ENCODE results near the gene FAM168A.

FAM168A gene

DNA sequence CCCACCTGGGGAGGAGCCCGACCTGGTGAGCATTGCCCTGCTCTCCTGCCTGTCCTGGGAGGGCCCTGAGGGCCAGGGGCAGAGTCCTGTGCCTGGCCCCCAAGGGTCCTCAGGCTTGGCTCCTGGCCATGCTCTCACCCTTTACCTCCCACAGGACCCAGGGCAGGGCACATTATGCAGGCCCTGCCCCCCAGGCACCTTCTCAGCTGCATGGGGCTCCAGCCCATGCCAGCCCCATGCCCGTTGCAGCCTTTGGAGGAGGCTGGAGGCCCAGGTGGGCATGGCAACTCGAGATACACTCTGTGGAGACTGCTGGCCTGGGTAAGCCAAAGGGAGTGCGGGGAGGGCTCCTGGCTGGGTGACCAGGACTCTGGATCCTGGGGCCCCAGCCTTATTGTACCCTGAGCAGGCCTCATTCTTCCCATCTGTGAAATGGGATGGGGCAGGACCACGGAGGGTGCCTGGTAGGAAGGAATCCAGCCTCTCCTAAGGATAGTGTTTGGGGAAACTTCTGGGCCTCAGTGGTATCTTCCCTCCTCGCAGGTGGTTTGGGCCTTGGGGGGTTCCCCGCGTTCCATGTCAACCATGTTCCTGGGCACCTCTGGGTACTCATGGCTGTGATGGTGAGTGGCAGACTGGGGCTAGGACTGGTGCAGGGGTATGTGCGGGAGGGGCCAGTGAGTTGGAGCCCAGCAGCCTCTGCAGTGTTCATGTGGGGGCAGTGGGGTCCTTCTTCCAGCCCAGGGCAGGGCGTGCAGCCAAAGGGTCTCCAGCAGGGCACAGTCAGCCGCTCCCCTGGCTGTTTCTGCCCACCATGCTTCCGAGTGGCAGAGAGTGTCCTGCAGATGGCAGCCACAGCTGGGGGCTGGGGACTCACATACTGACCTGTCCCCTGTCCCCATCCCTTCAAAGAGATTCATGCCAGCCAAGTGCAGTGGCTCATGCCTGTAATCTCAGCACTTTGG, 207.0 kb downstream of the FAM168A start:
- no peak for DNase-seq (ENCODE audit: low read depth in 2 of 2)

DNA sequence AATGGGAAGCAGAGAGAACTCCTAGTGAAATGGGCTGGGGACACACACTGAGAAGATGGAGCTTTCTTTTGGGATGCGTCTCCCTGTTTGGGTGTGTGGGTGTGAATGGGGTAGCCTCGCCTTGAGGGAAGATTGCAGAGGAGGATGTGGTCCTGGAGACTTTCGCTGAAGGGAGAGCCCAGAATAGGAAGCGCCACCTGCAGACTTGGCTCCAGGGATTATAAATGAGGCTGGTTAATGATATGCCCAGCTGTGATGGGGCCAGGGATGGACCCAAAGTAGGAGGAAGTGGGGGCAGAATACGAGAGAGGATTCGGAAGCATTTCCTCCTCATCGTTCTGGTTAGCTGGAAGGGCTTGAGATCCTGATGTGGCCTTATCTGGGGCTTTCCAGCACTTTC, 208.0 kb downstream of the FAM168A start:
- DNase-seq (ENCODE audit: low read depth in 2 of 2), result no peak

DNA sequence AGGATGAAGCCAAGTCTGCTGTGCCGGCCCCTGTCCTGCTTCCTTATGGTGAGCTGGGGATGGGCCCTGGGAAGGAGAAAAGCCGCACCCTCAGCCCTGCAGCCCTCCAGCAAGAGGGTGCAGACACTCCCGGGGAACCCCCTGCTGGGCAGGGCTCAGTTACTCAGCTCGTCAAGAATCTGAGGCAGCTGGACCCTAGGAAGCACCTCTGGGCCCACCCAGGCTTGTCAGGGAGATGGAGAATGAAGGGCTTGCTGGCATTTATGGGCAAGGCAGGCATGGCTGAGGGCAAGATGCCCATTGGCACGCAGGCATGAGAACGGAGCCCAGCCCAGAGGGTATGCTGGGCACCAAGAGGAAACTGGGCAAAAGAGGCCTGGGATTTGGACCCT, 208.8 kb downstream of the FAM168A start:
- no peak for DNase-seq (ENCODE audit: low read depth in 2 of 2)

DNA sequence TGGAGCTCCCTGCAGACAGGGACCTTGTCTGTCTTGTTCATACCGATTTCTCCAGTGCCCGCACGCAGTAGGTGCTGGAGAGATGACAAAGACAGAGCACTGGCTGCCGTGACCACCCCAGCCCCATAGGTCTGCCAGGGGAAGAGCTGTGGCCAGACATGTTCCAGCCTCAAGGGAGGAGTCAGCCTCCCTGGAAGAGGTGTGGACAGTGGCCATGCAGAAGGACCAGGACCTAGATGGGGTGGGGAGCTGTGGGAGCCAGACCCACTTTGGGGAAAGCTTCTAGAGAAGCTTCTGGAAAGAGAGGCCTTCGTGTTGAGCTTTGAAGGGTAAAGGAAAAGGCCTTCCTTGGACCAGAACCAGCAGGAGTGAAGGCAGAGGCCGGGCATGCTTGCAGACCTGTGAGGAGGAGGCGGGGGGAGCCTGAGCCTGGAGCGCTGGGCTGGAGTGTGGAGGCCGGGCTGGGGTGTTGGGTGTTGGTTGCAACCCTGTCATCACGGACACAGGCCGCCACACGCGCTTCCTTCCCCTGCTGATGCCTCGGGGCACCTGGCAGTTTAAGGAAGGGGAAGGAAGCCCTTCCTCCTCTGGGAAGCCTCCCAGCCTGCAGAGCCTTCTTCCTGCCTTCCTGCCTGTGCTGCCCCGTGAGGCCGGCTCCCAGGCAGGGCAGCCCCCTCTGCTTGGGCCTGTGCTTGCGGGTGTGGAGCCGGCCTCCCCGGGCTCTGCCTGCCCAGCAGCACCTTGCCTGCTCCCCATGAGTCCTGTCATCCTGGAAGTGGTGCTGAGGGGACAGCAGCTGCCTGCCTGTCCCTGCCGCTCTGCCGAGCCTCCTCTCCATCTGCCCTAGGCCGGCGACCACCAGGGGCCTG, 209.4 kb downstream of the FAM168A start:
- no peak for DNase-seq (ENCODE audit: low read depth in 2 of 2)

DNA sequence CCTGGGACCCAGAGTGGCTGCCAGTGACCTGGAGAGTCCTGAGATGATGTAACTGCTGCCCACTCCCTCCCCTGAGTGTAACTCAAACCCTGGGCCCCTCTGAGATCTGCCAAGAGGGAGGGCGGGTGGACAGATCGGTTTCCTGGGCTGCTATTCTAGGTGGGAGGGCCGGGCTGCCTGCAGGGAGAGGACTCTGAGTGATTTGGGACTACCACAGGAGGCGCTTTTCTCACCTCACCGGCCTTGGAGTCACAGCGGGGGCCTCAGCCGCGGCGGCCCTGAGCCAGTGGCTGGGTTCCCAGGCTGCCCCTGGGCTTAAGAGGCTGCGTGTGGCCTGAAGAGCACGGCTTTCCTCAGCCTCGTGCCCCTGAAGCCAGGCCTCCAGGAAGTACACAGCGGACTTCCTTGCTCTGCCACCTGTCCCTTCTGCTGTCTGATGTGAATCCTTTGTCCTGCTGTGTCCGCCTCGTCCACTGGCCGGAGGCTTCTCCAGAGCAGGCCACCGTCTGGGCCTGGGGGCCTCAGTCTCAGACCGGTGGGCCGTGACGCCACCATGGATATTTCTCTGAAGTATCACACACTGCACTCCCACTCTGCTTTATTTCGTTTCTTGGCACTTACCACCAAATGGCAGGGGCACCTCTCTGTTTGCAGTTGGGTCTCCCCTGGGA, 210.2 kb downstream of the FAM168A start:
- DNase-seq (ENCODE audit: low read depth in 2 of 2), result no peak

DNA sequence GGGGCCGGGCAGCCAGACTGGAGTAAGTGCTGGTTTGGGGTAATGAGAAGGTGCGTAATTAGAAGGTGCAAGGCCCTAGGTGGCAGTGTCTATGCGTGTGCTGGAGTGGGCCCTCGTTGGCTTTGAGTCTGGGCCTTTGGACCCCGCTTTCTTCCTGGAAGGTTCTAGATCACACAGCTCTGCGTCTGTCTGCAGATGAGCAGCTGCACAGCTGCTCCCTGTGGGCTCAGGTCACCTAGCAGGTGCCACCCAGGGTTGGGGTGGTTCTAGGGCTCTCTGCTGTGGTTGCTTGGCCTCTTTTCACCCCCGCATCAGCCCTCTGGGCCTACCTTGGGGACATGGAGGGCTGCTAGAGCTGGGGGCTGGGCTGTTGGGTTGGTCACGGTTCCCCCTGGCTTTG, 211.4 kb downstream of the FAM168A start:
- no peak for DNase-seq (ENCODE audit: low read depth in 2 of 2)

DNA sequence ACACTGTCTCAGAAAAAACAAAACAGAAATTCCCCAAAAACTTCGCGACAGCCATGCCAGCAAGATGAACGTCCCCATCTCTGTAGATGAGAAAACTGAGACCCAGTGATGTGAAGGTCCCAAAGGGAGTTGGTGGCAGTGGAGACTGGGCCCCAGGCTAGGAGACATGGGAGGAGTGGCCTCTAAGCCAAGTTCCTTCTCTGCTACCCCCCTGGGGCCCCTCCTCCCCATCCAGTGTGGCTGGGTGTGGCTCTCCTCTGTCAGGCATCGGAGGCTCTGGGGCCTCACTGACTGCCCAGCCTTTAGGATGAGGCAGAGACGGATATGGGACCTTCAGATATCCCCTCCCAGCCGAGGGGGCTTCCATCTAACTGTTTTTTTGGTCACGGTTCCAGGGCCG, 211.9 kb downstream of the FAM168A start:
- no peak for DNase-seq (ENCODE audit: low read depth in 2 of 2)

DNA sequence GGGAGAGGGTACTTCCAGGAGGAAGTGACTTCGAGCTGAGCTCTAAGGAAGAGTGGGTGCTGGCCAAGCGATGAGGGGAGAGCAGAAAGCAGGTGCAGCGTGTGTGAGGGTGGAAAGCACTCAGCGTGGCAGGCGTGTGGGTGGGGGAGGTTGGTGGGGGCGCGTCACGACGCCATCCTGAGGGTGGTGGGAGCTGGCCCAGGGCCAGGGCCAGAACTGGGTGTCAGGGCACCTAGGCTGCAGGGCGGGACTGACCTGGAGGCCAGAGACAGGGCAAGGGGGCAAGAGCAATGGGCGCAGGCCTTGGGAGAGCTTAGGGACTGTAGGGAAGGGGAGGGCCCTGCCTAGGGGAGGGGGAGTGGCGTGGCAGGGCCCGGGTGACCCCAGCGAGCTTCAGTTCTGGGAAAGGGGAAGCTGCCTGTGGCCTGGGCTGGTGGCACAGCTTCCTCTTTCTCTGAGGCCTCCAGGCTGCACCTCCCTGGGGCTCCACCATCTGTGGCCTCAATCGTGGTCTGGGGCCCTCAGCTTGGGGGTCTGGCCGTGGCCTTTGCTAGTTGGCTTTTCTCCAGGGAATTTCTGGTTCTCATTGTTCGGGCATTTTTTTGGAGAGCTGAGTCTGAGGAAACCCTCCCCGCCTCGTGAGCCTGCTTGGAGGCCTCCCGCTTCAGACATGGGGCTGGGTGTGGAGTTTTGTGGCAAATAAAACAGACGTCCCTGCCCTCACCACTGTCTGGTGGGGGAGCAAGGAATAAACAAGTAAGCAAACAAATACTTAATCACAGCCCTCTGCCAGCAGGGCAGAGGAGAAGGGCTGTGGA, 212.8 kb downstream of the FAM168A start:
- DNase-seq (ENCODE audit: low read depth in 2 of 2), result no peak

DNA sequence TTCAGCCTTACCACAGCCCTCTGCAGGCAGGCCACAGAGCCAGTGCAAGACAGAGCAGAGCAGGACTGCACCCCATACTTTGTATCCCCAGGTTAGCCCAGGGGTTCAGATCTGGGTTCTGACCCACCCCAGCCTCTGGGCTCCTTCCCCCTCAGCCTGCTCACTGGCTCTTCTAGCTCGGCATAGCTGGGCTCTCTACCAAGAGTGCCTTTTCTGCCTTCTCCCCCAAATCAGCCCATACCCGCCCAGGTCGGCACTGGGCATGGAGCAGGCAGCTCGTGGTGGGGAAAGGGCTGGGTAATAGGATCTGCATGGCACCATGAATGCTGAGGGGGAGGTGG, 213.4 kb downstream of the FAM168A start:
- DNase-seq (ENCODE audit: low read depth in 2 of 2), result no peak

DNA sequence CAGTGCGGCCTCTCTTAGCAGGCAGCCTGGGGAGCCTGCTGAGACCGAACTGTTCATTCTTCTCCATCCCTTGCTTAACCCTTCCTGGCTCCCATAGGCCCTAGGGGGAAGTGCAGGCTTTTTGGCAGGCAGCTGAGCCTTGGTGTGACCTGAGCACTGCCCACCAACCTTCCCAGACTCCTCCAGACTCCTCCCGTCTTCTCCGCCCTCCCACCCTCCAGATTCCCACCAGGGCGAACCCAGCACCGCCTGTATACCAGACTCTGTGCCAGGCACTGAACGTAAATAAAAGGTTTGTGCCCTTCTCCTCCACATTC, 213.8 kb downstream of the FAM168A start:
- DNase-seq (ENCODE audit: low read depth in 2 of 2), result no peak

DNA sequence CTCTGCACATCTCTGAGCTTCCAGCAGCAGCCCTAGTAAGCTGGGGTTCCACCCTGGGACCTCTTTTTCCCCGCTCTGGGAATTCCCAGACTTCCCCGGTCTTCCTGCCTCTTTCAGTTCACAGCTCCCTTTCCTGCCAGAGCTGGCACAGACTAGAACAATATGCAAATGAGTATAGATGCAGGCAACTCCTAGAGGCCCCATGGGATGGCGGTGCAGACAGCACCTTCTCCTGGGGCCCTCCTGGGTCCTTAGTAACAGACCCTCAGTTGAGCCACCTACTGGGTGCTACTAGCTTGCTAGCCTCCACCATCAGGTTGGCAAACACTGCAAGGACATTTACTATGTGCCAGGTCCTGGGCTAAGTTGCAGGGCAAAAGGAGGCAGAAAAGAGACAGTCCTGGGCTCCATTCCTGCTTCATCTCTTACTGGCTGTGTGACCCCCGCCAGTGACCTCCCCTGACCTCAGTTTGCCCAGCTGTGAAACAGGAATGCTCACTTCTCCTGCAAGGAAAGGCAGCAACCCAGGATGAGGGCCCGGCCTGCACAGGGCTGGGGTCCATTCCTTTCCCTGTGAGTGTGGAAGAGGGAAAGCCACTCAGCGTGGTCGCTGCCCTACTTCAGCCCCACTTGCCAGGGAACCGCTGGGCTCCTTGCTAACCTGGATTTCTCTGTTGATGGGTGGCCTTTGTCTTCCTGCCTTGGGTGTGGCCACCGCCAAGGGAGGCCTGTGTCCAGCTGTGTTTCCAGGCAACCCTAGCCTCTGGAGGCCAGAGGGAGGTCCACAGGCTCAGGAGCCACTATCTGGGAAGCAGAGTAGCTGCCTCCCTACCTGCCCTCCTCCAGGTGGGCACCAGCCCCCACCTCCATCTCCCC, 214.4 kb downstream of the FAM168A start:
- no peak for DNase-seq (ENCODE audit: low read depth in 2 of 2)

DNA sequence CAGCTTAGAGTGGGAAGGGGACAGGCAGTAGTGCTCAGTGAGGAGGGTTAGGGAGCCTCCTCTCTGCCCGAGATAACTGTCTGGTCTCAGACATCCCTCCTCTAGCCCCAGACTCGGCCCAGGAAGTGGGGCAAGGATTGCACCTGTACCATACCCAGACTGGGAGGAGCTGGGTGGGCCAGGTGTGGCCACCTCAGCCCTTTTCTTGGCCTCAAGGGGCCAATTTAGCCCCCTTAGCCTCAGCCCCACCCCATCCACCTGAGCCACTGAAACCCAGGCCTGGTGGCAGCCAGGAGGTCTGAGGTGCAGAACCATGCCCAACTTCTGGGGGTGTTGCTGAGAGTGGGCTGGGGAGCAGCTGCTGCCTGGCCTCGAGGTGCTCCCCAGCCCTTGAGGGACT, 215.2 kb downstream of the FAM168A start:
- DNase-seq (ENCODE audit: low read depth in 2 of 2), result no peak

DNA sequence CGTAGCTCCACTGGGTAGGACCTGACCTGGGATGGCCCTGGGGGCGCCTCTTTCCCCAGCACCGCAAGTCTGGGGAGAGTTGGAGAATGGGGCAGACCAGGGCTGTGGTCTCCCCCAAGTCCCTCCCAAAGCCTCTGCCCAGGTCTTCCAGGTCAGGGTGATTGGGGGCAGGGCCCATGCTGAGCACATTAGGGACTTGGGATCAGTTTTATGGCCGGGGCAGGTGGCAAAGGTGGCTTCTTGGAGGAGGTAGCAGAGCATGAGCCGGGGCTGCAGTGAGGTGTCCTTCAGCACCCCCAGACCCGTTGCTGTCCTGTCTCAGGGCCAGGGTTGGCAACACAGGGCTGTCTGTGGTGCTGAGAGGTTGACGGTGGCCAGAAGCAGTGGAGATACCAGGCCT, 215.7 kb downstream of the FAM168A start:
- no peak for DNase-seq (ENCODE audit: low read depth in 2 of 2)

DNA sequence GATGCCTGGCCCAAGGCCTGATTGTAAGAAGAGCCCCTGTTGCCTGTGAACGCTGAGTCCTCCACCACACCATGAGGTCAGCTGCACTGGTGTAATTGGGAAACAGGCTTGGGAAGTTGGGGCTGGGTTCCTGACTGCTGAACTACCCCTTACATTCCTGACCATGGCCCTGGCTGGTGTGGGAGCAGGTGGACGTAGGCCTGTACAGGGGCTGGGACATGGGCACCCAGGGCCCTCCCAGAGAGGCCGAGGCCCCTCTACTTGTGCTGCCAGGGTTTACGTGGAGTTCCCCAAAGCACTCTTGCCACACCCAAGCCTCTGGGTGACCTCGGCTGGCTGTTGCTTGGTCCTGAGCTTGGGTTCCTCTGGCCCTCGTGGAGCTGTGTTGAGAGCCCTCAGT, 216.3 kb downstream of the FAM168A start:
- no peak for DNase-seq (ENCODE audit: low read depth in 2 of 2)

DNA sequence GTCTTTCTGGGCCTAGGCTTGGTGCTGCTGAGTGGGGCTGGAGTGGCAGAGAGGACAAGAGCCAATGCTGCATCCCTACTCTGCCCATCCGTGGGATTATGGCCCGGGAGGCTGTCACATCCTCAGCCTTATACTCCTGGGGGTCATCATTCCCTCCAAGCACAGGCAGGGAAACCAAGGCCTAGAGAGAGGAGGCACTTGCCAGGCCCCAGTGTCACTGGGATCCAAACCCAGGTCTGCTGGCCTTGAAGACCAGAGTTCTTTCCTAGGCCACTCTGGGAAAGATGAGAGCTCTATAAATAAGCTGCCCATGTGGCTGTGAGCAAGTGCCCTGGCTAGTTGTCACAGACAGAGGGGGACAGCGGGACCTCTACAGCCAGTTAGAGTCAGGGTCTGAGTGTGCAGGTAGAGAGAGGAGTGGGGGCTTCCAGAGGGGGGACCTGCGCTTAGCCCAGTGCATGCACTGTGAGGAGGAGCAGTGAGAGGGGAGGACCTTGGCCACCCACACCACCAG, 217.0 kb downstream of the FAM168A start:
- DNase-seq (ENCODE audit: low read depth in 2 of 2), result no peak

DNA sequence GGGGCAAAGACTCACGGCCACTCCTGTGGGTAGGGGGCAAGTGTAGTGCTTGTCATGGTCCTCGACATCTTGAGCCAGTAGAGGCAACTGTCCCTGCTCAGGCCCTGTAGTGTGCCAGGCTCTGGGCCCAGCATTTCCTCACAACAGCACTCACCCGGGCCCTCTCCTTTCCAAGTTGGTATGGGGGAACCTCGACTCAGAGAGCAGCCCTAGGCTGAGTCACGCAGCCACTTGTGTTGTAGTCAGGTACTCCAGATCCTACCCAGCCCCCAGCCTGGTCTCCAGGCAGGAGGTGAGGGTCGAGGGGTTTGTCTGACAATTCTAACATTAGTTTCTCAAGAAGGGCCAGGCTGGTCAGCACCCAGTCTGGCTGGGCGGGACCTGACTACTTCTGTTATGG, 217.6 kb downstream of the FAM168A start:
- no peak for DNase-seq (ENCODE audit: low read depth in 2 of 2)

DNA sequence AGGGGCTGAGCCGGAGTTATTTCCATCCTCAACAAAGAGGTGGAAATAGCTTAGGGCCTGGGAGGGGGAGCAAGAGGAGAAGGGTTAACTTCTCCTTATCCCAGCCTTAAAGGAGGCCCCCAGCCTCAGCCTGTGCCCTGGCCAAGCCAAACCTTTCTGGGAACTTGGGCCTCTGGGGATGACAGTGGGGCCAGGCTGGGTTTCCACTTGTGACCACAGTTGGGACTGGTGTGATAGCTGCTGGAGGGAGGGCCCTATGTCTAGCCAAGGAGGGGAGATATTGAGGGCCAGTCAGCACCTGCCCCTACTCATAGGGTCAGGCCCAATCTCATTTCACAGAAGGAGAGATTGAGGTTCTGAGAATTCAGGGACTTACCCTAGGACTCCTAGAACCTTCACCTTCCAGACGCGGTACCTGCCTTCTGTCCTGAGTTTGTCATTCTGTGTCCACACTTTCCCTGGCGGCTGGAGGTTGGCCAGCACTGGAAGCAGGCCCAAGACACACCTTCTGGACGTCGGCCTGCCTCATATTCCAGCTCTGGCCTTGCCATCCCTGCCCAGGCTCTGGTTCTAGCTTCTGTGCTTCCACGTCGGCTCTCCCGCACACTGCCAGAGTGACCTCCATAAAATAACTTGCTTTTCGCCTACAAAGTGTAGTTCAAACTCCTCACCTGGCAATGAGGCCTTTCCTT, 218.6 kb downstream of the FAM168A start:
- DNase-seq (ENCODE audit: low read depth in 2 of 2), result no peak

DNA sequence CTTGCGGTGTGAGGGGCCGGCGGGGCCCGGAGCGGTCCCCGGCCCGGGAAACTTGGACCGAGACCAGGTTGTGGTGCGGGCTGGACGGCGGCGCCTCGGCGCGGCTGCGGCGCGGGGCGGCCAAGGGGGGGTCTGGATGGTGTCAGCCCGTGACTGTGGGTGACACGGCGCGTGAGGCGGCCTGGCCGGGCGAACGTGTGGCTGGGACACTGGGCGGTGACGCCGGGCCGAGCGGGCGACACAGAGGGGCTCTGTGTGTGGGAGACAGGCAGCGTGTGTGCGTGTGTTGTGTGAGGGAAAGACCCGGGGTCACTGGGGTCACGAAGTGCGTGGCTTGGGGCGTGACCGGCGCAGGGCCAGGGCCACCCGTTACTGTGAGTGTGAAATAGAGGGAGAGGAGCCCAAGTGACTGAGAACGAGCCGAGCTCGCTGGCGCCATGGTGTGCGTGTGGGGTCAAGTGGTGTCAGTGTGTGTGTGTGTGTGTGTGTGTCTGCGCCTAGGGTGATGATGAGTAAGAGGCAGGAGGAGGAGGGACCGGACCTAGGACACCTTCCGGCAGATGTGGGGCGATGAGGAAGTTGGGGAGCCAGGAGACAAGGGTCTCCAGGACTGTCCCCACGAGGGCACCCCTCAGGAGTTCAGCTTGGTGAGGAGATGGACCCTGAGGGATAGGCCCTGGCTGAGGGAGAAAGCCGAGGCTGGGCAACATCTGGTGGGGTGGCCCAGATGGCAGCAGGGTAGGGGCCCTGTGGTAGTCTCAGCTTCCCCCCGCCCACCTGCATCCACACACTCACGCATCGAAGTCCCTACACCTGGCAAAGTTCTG, 220.9 kb downstream of the FAM168A start:
- peak; percentile 28 for DNase-seq (ENCODE audit: low read depth in 2 of 2)

All from fibroblast of skin of left quadriceps (primary cell).